Measurements from ENCODE around the gene MRTFB. TPM values are rescaled to one million over a fixed set of nuclear protein-coding genes. Genes with fewer than 3 reads are reported as not detected.

The MRTFB gene
- total and polyA plus RNA-seq, 2 of the 13 experiments (the other 11 are each of a cell fraction or from before 2014, with no cell fraction given) = 11.4 to 14.0 TPM

GRCh38 chr16:14203166-14203565, 132.0 kb downstream of the MRTFB start (continued):
- TF ChIP-seq ZNF569 (CRISPR knock-in tag; IDR thresholded peaks at IDR 0.05; ENCODE audit: borderline replicate concordance) = no peak
- TF ChIP-seq DRAP1 (CRISPR knock-in tag; IDR thresholded peaks at IDR 0.05) = no peak
- TF ChIP-seq ZBTB21 (CRISPR knock-in tag; IDR thresholded peaks at IDR 0.05) = no peak
- TF ChIP-seq SALL1 (CRISPR knock-in tag; IDR thresholded peaks at IDR 0.05) = no peak
- TF ChIP-seq ZBTB26 (CRISPR knock-in tag; IDR thresholded peaks at IDR 0.05; ENCODE audit: borderline replicate concordance) = no peak
- TF ChIP-seq SETDB1 (CRISPR knock-in tag; IDR thresholded peaks at IDR 0.05; ENCODE audit: borderline replicate concordance) = no peak
- no peak for TF ChIP-seq KLF16 (CRISPR knock-in tag; IDR thresholded peaks at IDR 0.05)
- no peak; the same call in 1 of the 2 replicates for TF ChIP-seq NFE2L2 (IDR thresholded peaks at IDR 0.05; ENCODE audit: low read length)
- no peak for TF ChIP-seq XRCC5 (optimal IDR thresholded peaks at IDR 0.05; ENCODE audit: low read length)
- TF ChIP-seq, protein P1, sequence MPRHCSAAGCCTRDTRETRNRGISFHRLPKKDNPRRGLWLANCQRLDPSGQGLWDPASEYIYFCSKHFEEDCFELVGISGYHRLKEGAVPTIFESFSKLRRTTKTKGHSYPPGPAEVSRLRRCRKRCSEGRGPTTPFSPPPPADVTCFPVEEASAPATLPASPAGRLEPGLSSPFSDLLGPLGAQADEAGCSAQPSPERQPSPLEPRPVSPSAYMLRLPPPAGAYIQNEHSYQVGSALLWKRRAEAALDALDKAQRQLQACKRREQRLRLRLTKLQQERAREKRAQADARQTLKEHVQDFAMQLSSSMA (CRISPR knock-in tag; IDR thresholded peaks at IDR 0.05) = no peak

GRCh38 chr16:14205666-14206065, 134.5 kb downstream of the MRTFB start:
- in situ Hi-C loops (cut with HindIII; ENCODE audit: extremely low pct_ligation_motif_present, low pct_unique_long_range_greater_than_20kb) = no loop called here
- WGBS (ENCODE audit: low lambda C conversion rate) = 95% methylated on average over 3 of the region's 3 CpGs
- Histone ChIP-seq H3K4me3 (replicated peaks in 1 of 3; ENCODE audit: insufficient read depth in 1 of 3, low read depth in 2 of 3, low read length in 3 of 3) (no peak overlapping the region), H3K27ac (ENCODE audit: extremely low read length, insufficient read depth, low read length) (no peak overlapping the region), H3K4me2 (ENCODE audit: low read depth, low read length) (no peak overlapping the region), H2AFZ (ENCODE audit: low read length) (no peak overlapping the region), H3K9ac (ENCODE audit: insufficient read depth, low read depth, low read length) (no peak overlapping the region), H4K20me1 (ENCODE audit: insufficient read depth, low read length) (no peaks in the 10 kb centered on the region), H3K9me3 (ENCODE audit: low read length) (no peaks in the 10 kb centered on the region), H3K27me3 (ENCODE audit: control insufficient read depth in 1 of 2, insufficient read depth in 2 of 2, low read length in 2 of 2) (no peaks in the 10 kb centered on the region), H3K79me2 (ENCODE audit: insufficient read depth, low read length) (no peaks in the 10 kb centered on the region), H3K36me3 (replicated peaks in 1 of 2; ENCODE audit: control insufficient read depth in 1 of 2, insufficient read depth in 2 of 2, low read length in 2 of 2) (peaks cover 0 to 1% of the 10 kb centered on the region in 2 experiments; a peak in 1 of 5 replicates), H3K4me1 (ENCODE audit: insufficient read depth, low read length) (peaks cover 19% of the 10 kb centered on the region)
- ATAC-seq (no peak), DNase-seq (ENCODE audit: low spot score) (no peak), FAIRE-seq (no peak)
- intact Hi-C loops (cut with micrococcal nuclease; ENCODE audit: unreplicated experiment) = loop anchor here (10.0 kb wide), 1 partner anchor 131 kb away; the partner anchor contains the start of gene MRTFB
- POLR2A ChIA-PET = no interaction called here
- no TSS peak for BruUV-seq (replicated peaks)
- TF ChIP-seq, protein P2, sequence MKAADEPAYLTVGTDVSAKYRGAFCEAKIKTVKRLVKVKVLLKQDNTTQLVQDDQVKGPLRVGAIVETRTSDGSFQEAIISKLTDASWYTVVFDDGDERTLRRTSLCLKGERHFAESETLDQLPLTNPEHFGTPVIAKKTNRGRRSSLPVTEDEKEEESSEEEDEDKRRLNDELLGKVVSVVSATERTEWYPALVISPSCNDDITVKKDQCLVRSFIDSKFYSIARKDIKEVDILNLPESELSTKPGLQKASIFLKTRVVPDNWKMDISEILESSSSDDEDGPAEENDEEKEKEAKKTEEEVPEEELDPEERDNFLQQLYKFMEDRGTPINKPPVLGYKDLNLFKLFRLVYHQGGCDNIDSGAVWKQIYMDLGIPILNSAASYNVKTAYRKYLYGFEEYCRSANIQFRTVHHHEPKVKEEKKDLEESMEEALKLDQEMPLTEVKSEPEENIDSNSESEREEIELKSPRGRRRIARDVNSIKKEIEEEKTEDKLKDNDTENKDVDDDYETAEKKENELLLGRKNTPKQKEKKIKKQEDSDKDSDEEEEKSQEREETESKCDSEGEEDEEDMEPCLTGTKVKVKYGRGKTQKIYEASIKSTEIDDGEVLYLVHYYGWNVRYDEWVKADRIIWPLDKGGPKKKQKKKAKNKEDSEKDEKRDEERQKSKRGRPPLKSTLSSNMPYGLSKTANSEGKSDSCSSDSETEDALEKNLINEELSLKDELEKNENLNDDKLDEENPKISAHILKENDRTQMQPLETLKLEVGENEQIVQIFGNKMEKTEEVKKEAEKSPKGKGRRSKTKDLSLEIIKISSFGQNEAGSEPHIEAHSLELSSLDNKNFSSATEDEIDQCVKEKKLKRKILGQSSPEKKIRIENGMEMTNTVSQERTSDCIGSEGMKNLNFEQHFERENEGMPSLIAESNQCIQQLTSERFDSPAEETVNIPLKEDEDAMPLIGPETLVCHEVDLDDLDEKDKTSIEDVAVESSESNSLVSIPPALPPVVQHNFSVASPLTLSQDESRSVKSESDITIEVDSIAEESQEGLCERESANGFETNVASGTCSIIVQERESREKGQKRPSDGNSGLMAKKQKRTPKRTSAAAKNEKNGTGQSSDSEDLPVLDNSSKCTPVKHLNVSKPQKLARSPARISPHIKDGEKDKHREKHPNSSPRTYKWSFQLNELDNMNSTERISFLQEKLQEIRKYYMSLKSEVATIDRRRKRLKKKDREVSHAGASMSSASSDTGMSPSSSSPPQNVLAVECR (CRISPR knock-in tag; IDR thresholded peaks at IDR 0.05; ENCODE audit: borderline replicate concordance) = no peak
- no peak for TF ChIP-seq KLF16 (CRISPR knock-in tag; IDR thresholded peaks at IDR 0.05)
- TF ChIP-seq, protein P3, sequence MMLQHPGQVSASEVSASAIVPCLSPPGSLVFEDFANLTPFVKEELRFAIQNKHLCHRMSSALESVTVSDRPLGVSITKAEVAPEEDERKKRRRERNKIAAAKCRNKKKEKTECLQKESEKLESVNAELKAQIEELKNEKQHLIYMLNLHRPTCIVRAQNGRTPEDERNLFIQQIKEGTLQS (CRISPR knock-in tag; IDR thresholded peaks at IDR 0.05) = no peak
- CTCF ChIA-PET (ENCODE audit: low intra/inter-chr PET ratio, low total read pairs) = no interaction called here

Measured in HepG2 (cell line).